GM12891 (cell line): Measurements from ENCODE around the gene ZFAND3.

Experiments used
- POLR2A ChIP-seq: IDR thresholded peaks from 2 replicates; pipeline ENCODE4 v1.6.1; 2011; ENCODE audit warnings: low read depth, low read length, control low read depth
- POLR2AphosphoS5 ChIP-seq: IDR thresholded peaks from 2 replicates; pipeline ENCODE4 v1.6.1; 2011; ENCODE audit warnings: low read depth, low read length, control low read depth
- POU2F2 ChIP-seq: IDR thresholded peaks from 2 replicates; pipeline ENCODE4 v1.6.1; 2011; ENCODE audit warnings: low read depth, mild to moderate bottlenecking, control low read depth, low read length, moderate library complexity
- SPI1 ChIP-seq: IDR thresholded peaks from 2 replicates; pipeline ENCODE4 v1.6.1; 2011; ENCODE audit warnings: low read depth, low read length, control low read depth
- TAF1 ChIP-seq: IDR thresholded peaks from 2 replicates; pipeline ENCODE4 v1.6.1; 2011; ENCODE audit warnings: low read depth, low read length, control low read depth

GRCh38 chr6:37818536-37819176 is 871 bp upstream of the ZFAND3 start:
- peak; percentile 95 for TF ChIP-seq POLR2A
- peak; percentile 69; the same call in 1 of the 2 replicates for TF ChIP-seq POU2F2
- peak; percentile 97 for TF ChIP-seq POLR2AphosphoS5
- peak; percentile 90; the same call in 1 of the 2 replicates for TF ChIP-seq TAF1
- TF ChIP-seq SPI1, result peak; percentile 80
